ENCODE results near the gene PIH1D1.
"Not testable (repeated sequence)": the region's sequence is repeated elsewhere in the genome, so short reads cannot be mapped to it uniquely, and the experiment has no call there.

Gene PIH1D1

GRCh38 chr19:49486710-49487276 lies 35.2 kb upstream of the PIH1D1 start:
- in situ Hi-C loops (cut with HindIII; ENCODE audit: low pct_ligation_motif_present, low pct_unique_long_range_greater_than_20kb, low sequenced_read_pairs), result no loop called here
- no peak for DNase-seq

- in situ Hi-C loops (cut with HindIII; ENCODE audit: low pct_ligation_motif_present, low pct_unique_long_range_greater_than_20kb, low sequenced_read_pairs), result no loop called here
Measured at GRCh38 chr19:49486232-49486631, 34.6 kb upstream of the PIH1D1 start.

GRCh38 chr19:49481020-49481683 lies 29.5 kb upstream of the PIH1D1 start:
- no peak for DNase-seq
- in situ Hi-C loops (cut with HindIII; ENCODE audit: low pct_ligation_motif_present, low pct_unique_long_range_greater_than_20kb, low sequenced_read_pairs), result no loop called here

More at GRCh38 chr19:49486232-49486631, 34.6 kb upstream of the PIH1D1 start:
- no peak for DNase-seq

- in situ Hi-C loops (cut with HindIII; ENCODE audit: low pct_ligation_motif_present, low pct_unique_long_range_greater_than_20kb, low sequenced_read_pairs), result no loop called here
- DNase-seq, result no peak
Measured at GRCh38 chr19:49479975-49480628, 28.5 kb upstream of the PIH1D1 start.

GRCh38 chr19:49475995-49476880 lies 24.6 kb upstream of the PIH1D1 start:
- in situ Hi-C loops (cut with HindIII; ENCODE audit: low pct_ligation_motif_present, low pct_unique_long_range_greater_than_20kb, low sequenced_read_pairs), result no loop called here
- DNase-seq, result no peak

GRCh38 chr19:49475191-49475917 lies 23.7 kb upstream of the PIH1D1 start:
- DNase-seq, result no peak
- in situ Hi-C loops (cut with HindIII; ENCODE audit: low pct_ligation_motif_present, low pct_unique_long_range_greater_than_20kb, low sequenced_read_pairs), result no loop called here

- in situ Hi-C loops (cut with HindIII; ENCODE audit: low pct_ligation_motif_present, low pct_unique_long_range_greater_than_20kb, low sequenced_read_pairs), result no loop called here
- no peak for DNase-seq
Measured at GRCh38 chr19:49474542-49474924, 22.9 kb upstream of the PIH1D1 start.

- peak; percentile 76 for DNase-seq
- in situ Hi-C loops (cut with HindIII; ENCODE audit: low pct_ligation_motif_present, low pct_unique_long_range_greater_than_20kb, low sequenced_read_pairs), result no loop called here
Measured at GRCh38 chr19:49473868-49474541, 22.4 kb upstream of the PIH1D1 start, which contains the start of gene FLT3LG. TSS of gene FLT3LG (plus strand) at chr19:49474215. CDS start at chr19:49474640, 425 bp downstream.

GRCh38 chr19:49473501-49473867 lies 21.9 kb upstream of the PIH1D1 start:
- in situ Hi-C loops (cut with HindIII; ENCODE audit: low pct_ligation_motif_present, low pct_unique_long_range_greater_than_20kb, low sequenced_read_pairs); DNase-seq: not testable (repeated sequence)

GRCh38 chr19:49472936-49473335 lies 21.3 kb upstream of the PIH1D1 start:
- in situ Hi-C loops (cut with HindIII; ENCODE audit: low pct_ligation_motif_present, low pct_unique_long_range_greater_than_20kb, low sequenced_read_pairs), result no loop called here
- DNase-seq, result no peak

- DNase-seq, result no peak
- in situ Hi-C loops (cut with HindIII; ENCODE audit: low pct_ligation_motif_present, low pct_unique_long_range_greater_than_20kb, low sequenced_read_pairs), result no loop called here
Measured at GRCh38 chr19:49470615-49470978, 19.0 kb upstream of the PIH1D1 start.

- DNase-seq, result no peak
- in situ Hi-C loops (cut with HindIII; ENCODE audit: low pct_ligation_motif_present, low pct_unique_long_range_greater_than_20kb, low sequenced_read_pairs), result no loop called here
Measured at GRCh38 chr19:49469828-49470614, 18.4 kb upstream of the PIH1D1 start.

- in situ Hi-C loops (cut with HindIII; ENCODE audit: low pct_ligation_motif_present, low pct_unique_long_range_greater_than_20kb, low sequenced_read_pairs), result no loop called here
- no peak for DNase-seq
Measured at GRCh38 chr19:49468746-49469447, 17.3 kb upstream of the PIH1D1 start.

GRCh38 chr19:49468199-49468598 lies 16.6 kb upstream of the PIH1D1 start:
- no peak for DNase-seq
- in situ Hi-C loops (cut with HindIII; ENCODE audit: low pct_ligation_motif_present, low pct_unique_long_range_greater_than_20kb, low sequenced_read_pairs), result no loop called here

GRCh38 chr19:49465371-49465770 lies 13.8 kb upstream of the PIH1D1 start:
- no peak for DNase-seq
- in situ Hi-C loops (cut with HindIII; ENCODE audit: low pct_ligation_motif_present, low pct_unique_long_range_greater_than_20kb, low sequenced_read_pairs), result no loop called here

- no peak for DNase-seq
- in situ Hi-C loops (cut with HindIII; ENCODE audit: low pct_ligation_motif_present, low pct_unique_long_range_greater_than_20kb, low sequenced_read_pairs), result no loop called here
Measured at GRCh38 chr19:49463960-49464740, 12.5 kb upstream of the PIH1D1 start.
